Testis (tissue), 3 donors: ENCODE data around the gene R3HDM4. TPM values are rescaled to one million over a fixed set of nuclear protein-coding genes. Genes with fewer than 3 reads are reported as not detected.

Experiments
- DNase-seq: peaks from one replicate; pipeline ENCODE4 v3.0.0-alpha.2; 2019
- H3K27ac ChIP-seq, 2 donors: fragments of 200-600 bp; sonication (generic); one replicate each; pipeline ENCODE4 v1.5.1; 2019
- H3K27me3 ChIP-seq: fragments of 200-600 bp; sonication (generic); one replicate; pipeline ENCODE4 v1.5.1; 2019
- H3K36me3 ChIP-seq: fragments of 200-600 bp; sonication (generic); one replicate; pipeline ENCODE4 v1.5.1; 2017; ENCODE audit warnings: low read depth; ENCODE audit errors: missing control alignments
- H3K4me1 ChIP-seq: fragments of 200-600 bp; sonication (generic); one replicate; pipeline ENCODE4 v1.5.1; 2019
- H3K4me3 ChIP-seq, 2 donors: fragments of 200-600 bp; sonication (generic); one replicate each; pipeline ENCODE4 v1.5.1; 2017 to 2019
- H3K9me3 ChIP-seq: fragments of 200-600 bp; sonication (generic); one replicate; pipeline ENCODE4 v1.5.1; 2017
- POLR2A ChIP-seq: fragments of 450-650 bp; IDR thresholded peaks from one replicate; pipeline ENCODE4 v1.6.1; 2017; ENCODE audit warnings: antibody characterized with exemption, mild to moderate bottlenecking, moderate library complexity
- WGBS, 2 donors: methylation state at CpG; one replicate each; pipeline ENCODE4 v1.1.5; 2018; 5-methylcytosine and 5-hydroxymethylcytosine counted together
- intact Hi-C: fragments of 100-400 bp; cut with DNase I; formaldehyde crosslinking; loops from one replicate; pipeline ENCODE4 v1.15.1; 2023; ENCODE audit warnings: low total_unique reads
- polyA plus RNA-seq: library from polyadenylated mRNA; stranded (reverse); fragments of 350-450 nt; fragmentation: Illumina TruSeq; extraction: RNeasy Lipid Tissue Mini Kit (QIAGEN cat#74804); gene quantifications from one replicate; pipeline ENCODE4 v1.2.3, GENCODE V29; 2014; ENCODE audit warnings: low read depth, low replicate concordance; ENCODE audit not compliant: insufficient read depth
- total RNA-seq, 2 donors: library from RNA; depleted of rRNA; stranded (reverse); fragments of >200 nt; gene quantifications; one replicate each; pipeline ENCODE4 v1.2.3, GENCODE V29; 2016
- TF ChIP-seq, protein P1 (sequence below), 3 experiments: fragments of 450-650 bp in 2 of 3; fragments of 200-600 bp in 1 of 3; sonication (generic) in 1 of 3; IDR thresholded peaks; one replicate each; pipeline ENCODE4 v1.5.1; 2016 to 2019; ENCODE audit warnings: antibody characterized with exemption in 3 of 3, mild to moderate bottlenecking in 2 of 3, moderate library complexity in 1 of 3

R3HDM4 gene
- total and polyA plus RNA-seq, 3 donors from 2014 or later, result 19.2 to 30.1 (median 24.6) TPM

- Histone ChIP-seq H3K4me1 (peaks cover 23% of the 10 kb centered on the region), H3K36me3 (no peaks in the 10 kb centered on the region), H3K27me3 (no peaks in the 10 kb centered on the region), H3K27ac (no peak overlapping the region), H3K4me3 (no peak overlapping the region), H3K9me3 (no peaks in the 10 kb centered on the region)
- no peak for DNase-seq
- intact Hi-C loops, result no loop called here
- TF ChIP-seq, protein P1, sequence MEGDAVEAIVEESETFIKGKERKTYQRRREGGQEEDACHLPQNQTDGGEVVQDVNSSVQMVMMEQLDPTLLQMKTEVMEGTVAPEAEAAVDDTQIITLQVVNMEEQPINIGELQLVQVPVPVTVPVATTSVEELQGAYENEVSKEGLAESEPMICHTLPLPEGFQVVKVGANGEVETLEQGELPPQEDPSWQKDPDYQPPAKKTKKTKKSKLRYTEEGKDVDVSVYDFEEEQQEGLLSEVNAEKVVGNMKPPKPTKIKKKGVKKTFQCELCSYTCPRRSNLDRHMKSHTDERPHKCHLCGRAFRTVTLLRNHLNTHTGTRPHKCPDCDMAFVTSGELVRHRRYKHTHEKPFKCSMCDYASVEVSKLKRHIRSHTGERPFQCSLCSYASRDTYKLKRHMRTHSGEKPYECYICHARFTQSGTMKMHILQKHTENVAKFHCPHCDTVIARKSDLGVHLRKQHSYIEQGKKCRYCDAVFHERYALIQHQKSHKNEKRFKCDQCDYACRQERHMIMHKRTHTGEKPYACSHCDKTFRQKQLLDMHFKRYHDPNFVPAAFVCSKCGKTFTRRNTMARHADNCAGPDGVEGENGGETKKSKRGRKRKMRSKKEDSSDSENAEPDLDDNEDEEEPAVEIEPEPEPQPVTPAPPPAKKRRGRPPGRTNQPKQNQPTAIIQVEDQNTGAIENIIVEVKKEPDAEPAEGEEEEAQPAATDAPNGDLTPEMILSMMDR (IDR thresholded peaks at IDR 0.05), result no peak
- TF ChIP-seq POLR2A, result no peak
- WGBS, 2 donors, result 84 to 90% methylated on average over 23 to 36 of the region's 38 CpGs
Observed at GRCh38 chr19:866769-867300, 46.2 kb downstream of the R3HDM4 start.

GRCh38 chr19:863315-863620 is 49.8 kb downstream of the R3HDM4 start:
- peaks cover 9% of the 10 kb centered on the region for H3K4me1 ChIP-seq
- no peak for TF ChIP-seq POLR2A
- TF ChIP-seq, protein P1 (IDR thresholded peaks at IDR 0.05), result no peak
- intact Hi-C loops, result no loop called here
- no peaks in the 10 kb centered on the region for H3K9me3 ChIP-seq
- no peak overlapping the region for H3K4me3 ChIP-seq
- WGBS, 2 donors, result 66 to 82% methylated on average over 6 to 7 of the region's 7 CpGs
- no peaks in the 10 kb centered on the region for H3K27me3 ChIP-seq
- H3K27ac ChIP-seq, result no peak overlapping the region
- H3K36me3 ChIP-seq, result no peaks in the 10 kb centered on the region
- DNase-seq, result no peak

DNA sequence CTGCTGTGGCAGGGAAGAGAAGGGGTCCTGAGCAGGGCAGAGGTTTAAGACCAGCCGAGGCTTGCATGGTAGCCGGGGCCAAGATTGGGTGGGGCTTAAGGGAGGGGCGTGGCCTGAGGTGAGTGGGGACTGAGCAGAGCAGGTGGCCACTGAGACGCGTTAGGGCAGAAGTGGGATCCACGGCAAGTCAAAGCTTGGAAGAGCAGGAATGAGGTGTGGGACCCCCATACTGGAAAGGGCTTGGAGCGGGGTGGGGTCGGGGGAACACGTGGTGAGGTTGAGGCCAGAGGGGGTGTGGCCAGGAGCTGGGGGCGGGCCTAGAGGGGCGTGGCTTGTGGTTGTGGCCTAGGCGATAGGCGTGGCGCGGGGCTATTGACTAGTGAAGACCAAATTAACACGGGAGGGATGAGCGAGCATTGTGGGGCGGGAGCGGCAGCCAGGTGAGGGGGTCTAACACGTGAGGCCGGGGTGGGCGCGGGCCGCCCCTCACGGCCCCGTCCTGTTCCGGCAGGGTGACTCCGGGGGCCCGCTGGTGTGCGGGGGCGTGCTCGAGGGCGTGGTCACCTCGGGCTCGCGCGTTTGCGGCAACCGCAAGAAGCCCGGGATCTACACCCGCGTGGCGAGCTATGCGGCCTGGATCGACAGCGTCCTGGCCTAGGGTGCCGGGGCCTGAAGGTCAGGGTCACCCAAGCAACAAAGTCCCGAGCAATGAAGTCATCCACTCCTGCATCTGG is 50.3 kb downstream of the R3HDM4 start:
- Histone ChIP-seq H3K27me3 (no peaks in the 10 kb centered on the region), H3K9me3 (no peaks in the 10 kb centered on the region), H3K4me3 (peak overlapping the region in 1 of 2 donors; percentile 5), H3K4me1 (peaks cover 5% of the 10 kb centered on the region), H3K27ac (no peak overlapping the region), H3K36me3 (no peaks in the 10 kb centered on the region)
- WGBS, 2 donors, result 18 to 19% methylated on average over 20 to 45 of the region's 48 CpGs
- intact Hi-C loops, result no loop called here
- TF ChIP-seq, protein P1 (IDR thresholded peaks at IDR 0.05), result no peak
- no peak for TF ChIP-seq POLR2A
- peak; percentile 79 for DNase-seq

DNA sequence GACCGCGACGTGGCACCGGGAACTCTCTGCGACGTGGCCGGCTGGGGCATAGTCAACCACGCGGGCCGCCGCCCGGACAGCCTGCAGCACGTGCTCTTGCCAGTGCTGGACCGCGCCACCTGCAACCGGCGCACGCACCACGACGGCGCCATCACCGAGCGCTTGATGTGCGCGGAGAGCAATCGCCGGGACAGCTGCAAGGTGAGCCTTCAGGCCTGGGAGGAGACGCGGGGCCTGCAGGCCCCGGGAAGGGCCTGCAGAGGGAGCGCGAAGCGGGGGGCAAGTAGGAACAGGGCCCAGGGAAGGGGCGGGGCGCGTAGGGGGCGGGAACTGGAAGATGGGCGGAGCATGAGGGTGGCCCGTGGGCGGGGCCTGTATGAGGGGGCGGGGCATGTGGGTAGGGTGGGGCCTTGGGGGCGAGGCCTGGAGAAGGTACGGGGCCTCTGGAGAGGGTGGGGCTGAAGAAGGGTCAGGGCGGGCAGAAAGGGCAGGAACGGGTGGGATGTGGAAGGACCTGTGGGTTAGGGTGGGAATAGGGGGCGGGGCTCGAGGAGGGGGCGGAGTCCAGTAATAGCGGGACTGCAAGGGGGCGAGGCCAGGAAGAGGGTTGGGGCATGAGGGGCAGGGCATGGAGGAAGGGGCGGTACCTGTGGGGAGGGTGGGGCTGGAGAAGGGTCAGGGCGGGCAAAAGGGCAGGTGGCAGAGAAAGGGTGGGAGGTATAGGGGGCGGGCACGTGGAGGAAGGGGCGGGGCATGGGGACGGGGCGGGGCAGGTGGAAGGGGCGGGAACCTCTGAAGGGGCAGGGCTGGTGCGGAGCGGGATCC is 51.1 kb downstream of the R3HDM4 start:
- Histone ChIP-seq H3K27me3 (no peaks in the 10 kb centered on the region), H3K4me1 (peaks cover 5% of the 10 kb centered on the region), H3K4me3 (peak overlapping the region in 1 of 2 donors; percentile 5), H3K36me3 (no peaks in the 10 kb centered on the region), H3K27ac (no peak overlapping the region), H3K9me3 (no peaks in the 10 kb centered on the region)
- no peak for TF ChIP-seq POLR2A
- TF ChIP-seq, protein P1 (IDR thresholded peaks at IDR 0.05), result no peak
- peak; percentile 68 for DNase-seq
- WGBS, 2 donors, result 19 to 27% methylated on average over 39 to 58 of the region's 60 CpGs
- intact Hi-C loops, result no loop called here
